GM12878 (cell line): ENCODE data around the gene VARS2.

Experiments
- ASH2L ChIP-seq: fragments of 300-600, 200-600 bp; sonication (generic); IDR thresholded peaks from 2 replicates; pipeline ENCODE4 v1.6.1; 2017; ENCODE audit warnings: low read depth, mild to moderate bottlenecking, borderline replicate concordance
- BCL11A ChIP-seq: IDR thresholded peaks from 2 replicates; pipeline ENCODE4 v1.6.1; 2011; ENCODE audit warnings: low read depth, low read length
- BRCA1 ChIP-seq: IDR thresholded peaks from 2 replicates; pipeline ENCODE4 v1.6.1; 2011; ENCODE audit warnings: low read depth, low read length, improper control_type of control experiment
- CHD1 ChIP-seq: IDR thresholded peaks from 2 replicates; pipeline ENCODE4 v1.6.1; 2012; ENCODE audit warnings: low read depth, low read length, improper control_type of control experiment
- CHD2 ChIP-seq: IDR thresholded peaks from 2 replicates; pipeline ENCODE4 v1.6.1; 2011; ENCODE audit warnings: low read depth, low read length, improper control_type of control experiment, borderline replicate concordance
- CTCF ChIP-seq, 3 experiments: IDR thresholded peaks in 2 of 3; conservative IDR thresholded peaks in 1 of 3; 2 replicates each; pipeline ENCODE4 v1.5.1; 2011; ENCODE audit warnings: low read depth in 3 of 3, low read length in 3 of 3, mild to moderate bottlenecking in 3 of 3, control low read depth in 2 of 3, moderate library complexity in 2 of 3, inconsistent platforms in 1 of 3, mixed read lengths in 1 of 3; ENCODE audit not compliant: control insufficient read depth in 2 of 3, insufficient read depth in 1 of 3; ENCODE audit errors: extremely low read depth in 1 of 3
- EP300 ChIP-seq, 2 experiments: fragments of 150-350 bp in 1 of 2; IDR thresholded peaks; 2 replicates each; pipeline ENCODE4 v1.6.1; 2011 to 2012; ENCODE audit warnings: low read depth in 2 of 2, low read length in 2 of 2, borderline replicate concordance in 1 of 2, improper control_type of control experiment in 1 of 2, inconsistent platforms in 1 of 2; ENCODE audit not compliant: control insufficient read depth in 1 of 2
- HDAC6 ChIP-seq: fragments of 200-600 bp; sonication (generic); IDR thresholded peaks from one replicate; pipeline ENCODE4 v1.8.0; 2017; ENCODE audit warnings: antibody characterized with exemption; ENCODE audit not compliant: unreplicated experiment
- KDM1A ChIP-seq: fragments of 200-600 bp; sonication (generic); IDR thresholded peaks from 2 replicates; pipeline ENCODE4 v1.6.1; 2016; ENCODE audit warnings: borderline replicate concordance
- POLR2A ChIP-seq: IDR thresholded peaks from 2 replicates; pipeline ENCODE4 v1.6.1; 2011; ENCODE audit warnings: low read depth, mild to moderate bottlenecking, low read length
- SRF ChIP-seq, 2 experiments: IDR thresholded peaks; 2 replicates each; pipeline ENCODE4 v1.6.1; 2011; ENCODE audit warnings: low read depth in 2 of 2, low read length in 2 of 2, mild to moderate bottlenecking in 1 of 2, moderate library complexity in 1 of 2
- ZBED1 ChIP-seq: IDR thresholded peaks from 2 replicates; pipeline ENCODE4 v1.6.1; 2016; ENCODE audit warnings: borderline replicate concordance

DNA sequence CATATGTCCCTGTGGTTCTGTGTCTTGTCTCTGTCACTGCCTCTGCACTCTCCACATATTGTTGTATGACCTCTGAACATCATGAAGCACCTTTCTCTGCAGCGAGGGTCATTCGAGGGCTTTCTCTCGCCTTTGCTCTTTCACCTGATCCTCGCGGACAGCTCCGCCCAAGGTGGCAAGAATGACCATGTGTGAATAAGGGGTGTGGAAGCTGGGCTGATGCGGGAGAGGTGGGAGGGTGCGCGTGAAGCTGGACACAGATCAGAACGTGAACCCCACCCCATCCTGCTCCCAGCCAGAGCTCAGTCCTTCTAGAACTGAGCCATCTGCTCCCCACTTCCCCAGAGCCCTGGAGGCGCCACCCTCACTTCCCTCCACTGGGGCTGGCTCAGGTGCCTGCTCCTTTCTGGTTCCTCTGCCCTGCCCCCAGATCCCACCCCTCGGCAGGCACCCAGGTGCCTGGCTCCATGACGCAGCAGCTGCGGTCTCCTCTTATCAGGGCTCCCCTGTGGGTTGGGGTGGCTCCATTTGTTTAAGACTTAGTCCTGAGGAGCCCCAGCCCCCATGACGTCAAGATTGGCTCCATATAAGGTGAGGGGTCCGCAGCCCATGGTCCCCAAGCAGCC lies 26.4 kb downstream of the VARS2 start, which contains the start of gene MUCL3:
- TF ChIP-seq KDM1A (no peak), CTCF (IDR thresholded peaks at IDR 0.05 in 2 of 3, conservative IDR thresholded peaks at IDR 0.05 in 1 of 3; ENCODE audit: control insufficient read depth in 2 of 3, extremely low read depth in 1 of 3, insufficient read depth in 1 of 3, low read depth in 3 of 3, low read length in 3 of 3) (no peak), ASH2L (no peak), BRCA1 (no peak), HDAC6 (no peak), POLR2A (no peak), CHD1 (no peak), SRF (IDR thresholded peaks at IDR 0.05; ENCODE audit: low read depth in 2 of 2, low read length in 2 of 2) (no peak), ZBED1 (no peak), EP300 (IDR thresholded peaks at IDR 0.05; ENCODE audit: borderline replicate concordance in 1 of 2, control insufficient read depth in 1 of 2, low read depth in 2 of 2, low read length in 2 of 2) (no peak), BCL11A (no peak), CHD2 (no peak)
